Hindlimb muscle (tissue), 1 donor: ENCODE results near the gene PGLYRP2. TPM values are rescaled to one million over a fixed set of nuclear protein-coding genes. Genes with fewer than 3 reads are reported as not detected.

ENCODE experiments used
- DNase-seq: peaks from one replicate; pipeline ENCODE4 v3.0.0-alpha.2; 2013
- polyA plus RNA-seq: library from polyadenylated mRNA; unstranded; fragments of 120-200 nt; gene quantifications from one replicate; pipeline ENCODE4 v1.2.1, GENCODE V29; 2013; ENCODE audit not compliant: insufficient read length

Gene PGLYRP2
- polyA plus RNA-seq, 1 donor: not detected

- DNase-seq: no peak
Measured at GRCh38 chr19:15456441-15456840, 22.9 kb downstream of the PGLYRP2 start.

GRCh38 chr19:15455996-15456395 lies 23.3 kb downstream of the PGLYRP2 start:
- DNase-seq: no peak

GRCh38 chr19:15453906-15454860 lies 25.1 kb downstream of the PGLYRP2 start:
- no peak for DNase-seq

- no peak for DNase-seq
Measured at GRCh38 chr19:15453091-15453578, 26.2 kb downstream of the PGLYRP2 start.

GRCh38 chr19:15452111-15453047 lies 26.9 kb downstream of the PGLYRP2 start:
- DNase-seq: peak; percentile 78

- DNase-seq: no peak
Measured at GRCh38 chr19:15450528-15450890, 28.8 kb downstream of the PGLYRP2 start.

GRCh38 chr19:15449620-15450527 lies 29.4 kb downstream of the PGLYRP2 start, which contains the start of gene WIZ:
Gene WIZ (minus strand): TSS chr19:15449956. CDS start chr19:15448307, 1,649 bp downstream.
- DNase-seq: peak; percentile 77

- no peak for DNase-seq
Measured at GRCh38 chr19:15448778-15449619, 30.3 kb downstream of the PGLYRP2 start.

GRCh38 chr19:15448044-15448777 lies 31.1 kb downstream of the PGLYRP2 start:
- DNase-seq: no peak

- no peak for DNase-seq
Measured at GRCh38 chr19:15447057-15447456, 32.2 kb downstream of the PGLYRP2 start.

- no peak for DNase-seq
Measured at GRCh38 chr19:15445807-15446376, 33.4 kb downstream of the PGLYRP2 start.

- no peak for DNase-seq
Measured at GRCh38 chr19:15445227-15445605, 34.1 kb downstream of the PGLYRP2 start.

GRCh38 chr19:15444505-15445226 lies 34.6 kb downstream of the PGLYRP2 start:
- no peak for DNase-seq

- DNase-seq: no peak
Measured at GRCh38 chr19:15443838-15444237, 35.5 kb downstream of the PGLYRP2 start.

- no peak for DNase-seq
Measured at GRCh38 chr19:15443325-15443724, 36.0 kb downstream of the PGLYRP2 start.

GRCh38 chr19:15442142-15442920 lies 37.0 kb downstream of the PGLYRP2 start:
- DNase-seq: no peak

- DNase-seq: no peak
Measured at GRCh38 chr19:15441317-15441716, 38.0 kb downstream of the PGLYRP2 start.
